Heart left ventricle (tissue), 13 donors: ENCODE measurements around the gene NR3C1.

Experiments
- POLR2A ChIP-seq, 2 donors: fragments of 450-650 bp; IDR thresholded peaks; one replicate each; pipeline ENCODE4 v1.6.1; 2017; ENCODE audit warnings: antibody characterized with exemption in 2 of 2, mild to moderate bottlenecking in 2 of 2, moderate library complexity in 2 of 2
- TF ChIP-seq, protein P1 (sequence below), 12 donors: fragments of 200-600 bp; sonication (generic) in 4 of 12; IDR thresholded peaks; one replicate each; pipeline versions ENCODE4 v1.5.0 to v1.8.0; 2018 to 2022; ENCODE audit warnings: antibody characterized with exemption in 12 of 12, mild to moderate bottlenecking in 5 of 12
- donor health status: ischemic (EF 13 %, LVEDD 7.1; RV severe dilation, severe dysfunction).
- donor health status: DM: no; HTN: yes; CAD: no.
- donor health status: DM: no; HTN: no; CAD: no.
- donor health status: ischemic (EF 25% LVEDD 6.9; RV normal size, moderate dysfunction).
- donor health status: ischemic (EF 25% LVEDD 5.7; RV mildly dilated, moderate dysfunction).
- donor health status: ischemic (EF 35%, LVEDD 5.7; RV mildly dilated, moderate dysfunction).
- donor health status: nonischemic (EF 11% LVEDD 7.7; RV severe dilation, severe dysfunction).
- donor health status: DM: yes; HTN: yes; CAD: no.
- donor health status: PGD.
- donor health status: ischemic (EF 29% LVEDD 5.4; RV normal size, mild dysfunction).
- donor health status: nonischemic (EF 23%, LVEDD 6.1; RV moderate dilation, normal function).

GRCh38 chr5:143238620-143239019, 164.9 kb downstream of the NR3C1 start:
- TF ChIP-seq, protein P1, sequence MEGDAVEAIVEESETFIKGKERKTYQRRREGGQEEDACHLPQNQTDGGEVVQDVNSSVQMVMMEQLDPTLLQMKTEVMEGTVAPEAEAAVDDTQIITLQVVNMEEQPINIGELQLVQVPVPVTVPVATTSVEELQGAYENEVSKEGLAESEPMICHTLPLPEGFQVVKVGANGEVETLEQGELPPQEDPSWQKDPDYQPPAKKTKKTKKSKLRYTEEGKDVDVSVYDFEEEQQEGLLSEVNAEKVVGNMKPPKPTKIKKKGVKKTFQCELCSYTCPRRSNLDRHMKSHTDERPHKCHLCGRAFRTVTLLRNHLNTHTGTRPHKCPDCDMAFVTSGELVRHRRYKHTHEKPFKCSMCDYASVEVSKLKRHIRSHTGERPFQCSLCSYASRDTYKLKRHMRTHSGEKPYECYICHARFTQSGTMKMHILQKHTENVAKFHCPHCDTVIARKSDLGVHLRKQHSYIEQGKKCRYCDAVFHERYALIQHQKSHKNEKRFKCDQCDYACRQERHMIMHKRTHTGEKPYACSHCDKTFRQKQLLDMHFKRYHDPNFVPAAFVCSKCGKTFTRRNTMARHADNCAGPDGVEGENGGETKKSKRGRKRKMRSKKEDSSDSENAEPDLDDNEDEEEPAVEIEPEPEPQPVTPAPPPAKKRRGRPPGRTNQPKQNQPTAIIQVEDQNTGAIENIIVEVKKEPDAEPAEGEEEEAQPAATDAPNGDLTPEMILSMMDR (IDR thresholded peaks at IDR 0.05), result no peak
- no peak for TF ChIP-seq POLR2A (IDR thresholded peaks at IDR 0.05)
